Measurements from ENCODE around the gene MCC.
A peak's percentile ranks its signal among the peaks of the same experiment; 100 is the strongest.

MCC gene

DNA sequence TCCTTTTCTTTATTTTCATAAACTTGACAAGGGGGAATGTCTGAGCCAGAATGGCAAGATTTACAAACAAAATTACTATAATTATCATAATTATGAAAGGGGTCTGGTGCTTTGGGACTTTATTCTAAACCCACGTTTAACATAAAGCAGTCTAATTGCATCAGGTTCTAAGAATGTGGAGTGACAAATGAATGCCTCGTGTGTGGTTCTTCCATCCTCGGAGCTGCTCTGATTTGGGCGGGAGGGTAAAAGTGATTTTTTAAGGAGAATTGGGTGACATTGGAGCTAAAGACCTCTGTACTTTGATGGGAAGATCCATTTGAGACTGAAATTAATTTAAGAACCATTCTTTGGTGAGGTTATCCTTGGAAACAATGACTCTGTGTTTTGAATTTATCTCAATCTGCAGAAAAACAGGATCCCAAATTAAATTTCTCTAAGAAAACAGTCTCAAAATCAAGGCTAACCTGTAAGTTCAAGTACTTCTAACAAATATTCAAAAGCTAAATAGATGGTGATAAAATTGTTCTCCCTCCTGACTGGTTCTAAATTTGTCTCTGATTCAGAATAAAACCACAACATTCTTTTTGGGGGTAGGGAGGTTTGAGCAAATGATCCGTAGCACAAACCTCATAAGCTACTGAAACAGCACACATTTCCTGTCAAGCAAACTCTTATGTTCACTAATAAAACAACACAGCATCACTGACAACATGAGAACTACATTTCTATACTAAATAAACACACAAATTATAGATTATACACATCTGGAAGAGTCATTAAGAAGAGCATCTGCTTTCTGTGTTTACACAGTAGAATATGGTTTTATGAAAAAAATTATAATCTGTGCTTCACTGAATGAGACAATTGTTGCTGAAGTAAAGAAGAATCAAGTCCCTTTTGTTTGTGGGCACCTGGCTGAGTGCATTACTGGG, 426.1 kb downstream of the MCC start:
- no peak for TF ChIP-seq TAF1 (IDR thresholded peaks at IDR 0.05; ENCODE audit: borderline replicate concordance, insufficient read depth, low read length)

DNA sequence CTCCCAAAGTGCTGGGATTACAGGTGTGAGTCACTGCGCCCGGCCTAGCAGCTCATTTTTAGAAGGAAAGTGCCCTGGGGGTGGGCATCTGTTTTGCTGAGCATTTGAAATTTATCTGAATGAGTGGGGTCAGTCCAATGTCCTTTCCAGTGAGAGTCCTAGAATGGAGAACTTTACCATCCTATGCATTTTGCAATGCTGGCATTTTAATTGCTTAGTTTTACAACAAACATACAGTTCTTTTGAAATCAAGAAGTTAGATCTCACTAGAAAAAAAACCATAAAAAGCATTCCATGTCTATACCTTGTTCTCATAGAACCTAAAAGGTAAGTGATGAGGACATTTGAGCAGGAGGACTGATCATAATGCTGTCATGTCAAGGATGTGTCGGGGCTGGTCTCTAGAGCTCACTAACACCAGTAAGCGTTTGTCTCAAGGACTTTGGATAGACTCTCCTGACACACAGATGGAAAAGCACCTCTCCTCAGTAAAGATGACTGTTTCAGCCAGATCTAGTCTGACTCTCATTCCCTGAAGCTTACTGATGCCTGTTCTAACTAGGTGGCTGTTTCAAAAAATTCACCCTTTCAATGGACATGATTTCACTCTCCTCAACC, 427.7 kb downstream of the MCC start:
- TF ChIP-seq POLR2AphosphoS5 (IDR thresholded peaks at IDR 0.05; ENCODE audit: low read depth, low read length), result peak; percentile 49; the same call in 1 of the 2 replicates
- no peak for TF ChIP-seq SIN3A (IDR thresholded peaks at IDR 0.05; ENCODE audit: borderline replicate concordance, insufficient read depth, low read length)

DNA sequence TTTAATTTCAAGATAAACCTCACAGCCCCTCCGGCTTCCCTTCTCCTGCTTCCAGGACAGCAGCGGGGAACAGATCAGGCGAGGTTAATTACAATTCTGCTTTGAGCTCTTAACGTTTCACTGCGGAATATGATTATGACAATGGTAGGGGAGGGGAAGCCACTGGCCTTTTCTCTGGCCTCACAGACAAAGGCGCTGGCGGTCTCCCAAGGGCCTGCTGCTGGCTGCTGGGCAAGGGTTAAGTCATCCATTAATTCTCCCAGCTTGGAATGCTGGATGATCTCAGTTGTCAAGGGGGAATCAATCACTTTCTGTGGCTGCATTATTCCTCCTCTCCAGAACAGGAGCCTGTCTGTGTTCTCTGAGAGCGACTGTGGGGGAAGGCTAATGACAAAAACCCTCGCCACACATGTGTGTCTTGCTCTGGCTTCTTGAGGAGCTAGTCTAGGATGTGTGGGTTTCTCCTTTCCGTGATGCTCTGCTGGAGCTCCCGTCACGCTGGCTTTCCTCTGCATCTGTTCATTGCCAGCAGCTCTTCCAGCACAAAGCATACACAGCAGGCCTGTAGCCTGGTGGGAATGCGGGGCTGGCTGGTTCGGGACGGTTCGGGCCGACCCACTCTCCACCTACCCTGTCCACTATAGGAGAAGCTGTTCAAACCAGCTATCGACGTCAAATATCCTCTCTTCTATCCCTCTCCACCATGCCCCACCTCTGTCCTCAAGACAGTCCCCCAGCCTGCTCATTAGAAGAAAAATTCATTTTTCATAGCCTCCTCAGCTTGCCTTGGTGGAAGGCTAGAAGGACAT, 428.8 kb downstream of the MCC start:
- peak; percentile 2; the same call in 1 of the 2 replicates for TF ChIP-seq POLR2AphosphoS5 (IDR thresholded peaks at IDR 0.05; ENCODE audit: low read depth, low read length)
- no peak for TF ChIP-seq FOXP2 (optimal IDR thresholded peaks at IDR 0.05; ENCODE audit: borderline replicate concordance, extremely low read depth, extremely low read length, insufficient read depth)
- no peak for TF ChIP-seq SIN3A (IDR thresholded peaks at IDR 0.05; ENCODE audit: borderline replicate concordance, insufficient read depth, low read length)
- TF ChIP-seq, protein P1, sequence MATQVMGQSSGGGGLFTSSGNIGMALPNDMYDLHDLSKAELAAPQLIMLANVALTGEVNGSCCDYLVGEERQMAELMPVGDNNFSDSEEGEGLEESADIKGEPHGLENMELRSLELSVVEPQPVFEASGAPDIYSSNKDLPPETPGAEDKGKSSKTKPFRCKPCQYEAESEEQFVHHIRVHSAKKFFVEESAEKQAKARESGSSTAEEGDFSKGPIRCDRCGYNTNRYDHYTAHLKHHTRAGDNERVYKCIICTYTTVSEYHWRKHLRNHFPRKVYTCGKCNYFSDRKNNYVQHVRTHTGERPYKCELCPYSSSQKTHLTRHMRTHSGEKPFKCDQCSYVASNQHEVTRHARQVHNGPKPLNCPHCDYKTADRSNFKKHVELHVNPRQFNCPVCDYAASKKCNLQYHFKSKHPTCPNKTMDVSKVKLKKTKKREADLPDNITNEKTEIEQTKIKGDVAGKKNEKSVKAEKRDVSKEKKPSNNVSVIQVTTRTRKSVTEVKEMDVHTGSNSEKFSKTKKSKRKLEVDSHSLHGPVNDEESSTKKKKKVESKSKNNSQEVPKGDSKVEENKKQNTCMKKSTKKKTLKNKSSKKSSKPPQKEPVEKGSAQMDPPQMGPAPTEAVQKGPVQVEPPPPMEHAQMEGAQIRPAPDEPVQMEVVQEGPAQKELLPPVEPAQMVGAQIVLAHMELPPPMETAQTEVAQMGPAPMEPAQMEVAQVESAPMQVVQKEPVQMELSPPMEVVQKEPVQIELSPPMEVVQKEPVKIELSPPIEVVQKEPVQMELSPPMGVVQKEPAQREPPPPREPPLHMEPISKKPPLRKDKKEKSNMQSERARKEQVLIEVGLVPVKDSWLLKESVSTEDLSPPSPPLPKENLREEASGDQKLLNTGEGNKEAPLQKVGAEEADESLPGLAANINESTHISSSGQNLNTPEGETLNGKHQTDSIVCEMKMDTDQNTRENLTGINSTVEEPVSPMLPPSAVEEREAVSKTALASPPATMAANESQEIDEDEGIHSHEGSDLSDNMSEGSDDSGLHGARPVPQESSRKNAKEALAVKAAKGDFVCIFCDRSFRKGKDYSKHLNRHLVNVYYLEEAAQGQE (IDR thresholded peaks at IDR 0.05; ENCODE audit: insufficient read depth in 1 of 2, low read depth in 2 of 2, low read length in 2 of 2), result no peak
- no peak for TF ChIP-seq TAF1 (IDR thresholded peaks at IDR 0.05; ENCODE audit: borderline replicate concordance, insufficient read depth, low read length)

DNA sequence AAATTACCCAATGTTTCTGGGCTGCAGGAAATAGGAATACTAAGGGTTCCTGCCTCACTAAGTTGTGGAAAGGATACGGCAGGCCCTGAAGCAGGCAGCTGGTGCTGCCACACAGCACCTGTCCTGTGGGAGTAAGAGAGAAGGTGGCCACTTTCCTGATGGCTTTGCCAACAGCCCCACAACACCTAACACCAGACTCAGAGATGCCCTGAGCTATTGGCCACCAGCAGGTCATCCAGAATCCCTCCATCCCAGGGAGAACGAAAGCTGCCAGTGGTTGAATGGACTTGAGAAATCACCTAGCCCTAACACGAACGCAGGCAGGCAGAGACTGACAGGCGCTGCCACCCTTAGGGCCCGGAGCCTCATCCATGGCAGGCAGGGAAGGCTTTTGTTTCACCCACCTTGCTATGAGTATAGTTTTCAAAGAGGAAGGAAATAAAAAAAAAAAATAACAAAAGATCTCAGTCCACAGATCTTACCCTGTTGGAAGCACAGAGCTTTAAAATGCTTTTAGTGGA, 429.5 kb downstream of the MCC start:
- TF ChIP-seq POLR2AphosphoS5 (IDR thresholded peaks at IDR 0.05; ENCODE audit: low read depth, low read length) (0 out of 2 replicates have a peak, but pooled peaks have one; percentile 14), FOXP2 (optimal IDR thresholded peaks at IDR 0.05; ENCODE audit: borderline replicate concordance, extremely low read depth, extremely low read length, insufficient read depth) (no peak)

DNA sequence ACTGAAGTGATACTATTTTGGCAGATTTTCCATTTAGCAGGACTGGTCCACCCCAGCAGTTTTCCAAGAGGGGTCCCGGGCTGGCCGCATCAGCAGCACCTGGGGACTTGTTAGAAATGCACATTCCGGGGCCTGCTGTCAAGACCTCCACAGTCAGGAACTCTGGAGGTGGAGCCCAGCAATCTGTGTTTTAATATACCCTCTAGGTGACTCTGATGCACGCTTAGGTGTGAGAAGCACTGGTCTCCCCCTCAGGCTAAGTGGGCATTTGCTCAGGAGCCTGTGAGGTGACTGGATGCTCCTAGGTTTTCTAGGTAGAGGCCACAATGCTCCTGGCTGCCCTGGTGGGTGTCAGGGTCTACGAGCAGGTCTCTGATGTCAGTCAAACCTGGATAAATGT, 430.0 kb downstream of the MCC start:
- TF ChIP-seq POLR2AphosphoS5 (IDR thresholded peaks at IDR 0.05; ENCODE audit: low read depth, low read length), result no peak; the same call in 1 of the 2 replicates

DNA sequence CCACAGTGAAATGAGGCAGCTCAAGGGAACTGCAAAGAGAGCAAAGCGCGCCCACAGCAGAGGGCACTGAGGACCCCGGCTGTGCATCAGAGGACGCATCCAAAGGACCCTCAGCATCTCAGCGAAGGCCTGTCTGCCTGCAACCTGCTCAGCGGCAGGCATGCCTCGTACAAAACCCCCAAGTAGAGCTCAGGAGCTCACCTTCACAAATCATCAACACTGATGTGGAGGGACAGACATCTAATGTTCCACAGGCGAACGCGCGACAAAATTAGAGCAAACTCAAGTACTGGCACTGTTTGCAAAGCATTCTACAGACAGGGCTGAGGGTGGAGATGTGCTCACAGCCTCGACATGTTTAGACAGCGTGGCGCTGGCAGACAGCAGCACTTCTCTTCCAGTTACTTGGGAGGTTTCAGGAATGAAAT, 430.7 kb downstream of the MCC start:
- TF ChIP-seq FOXP2 (optimal IDR thresholded peaks at IDR 0.05; ENCODE audit: borderline replicate concordance, extremely low read depth, extremely low read length, insufficient read depth) (no peak), POLR2AphosphoS5 (IDR thresholded peaks at IDR 0.05; ENCODE audit: low read depth, low read length) (peak; percentile 2; the same call in 1 of the 2 replicates)

DNA sequence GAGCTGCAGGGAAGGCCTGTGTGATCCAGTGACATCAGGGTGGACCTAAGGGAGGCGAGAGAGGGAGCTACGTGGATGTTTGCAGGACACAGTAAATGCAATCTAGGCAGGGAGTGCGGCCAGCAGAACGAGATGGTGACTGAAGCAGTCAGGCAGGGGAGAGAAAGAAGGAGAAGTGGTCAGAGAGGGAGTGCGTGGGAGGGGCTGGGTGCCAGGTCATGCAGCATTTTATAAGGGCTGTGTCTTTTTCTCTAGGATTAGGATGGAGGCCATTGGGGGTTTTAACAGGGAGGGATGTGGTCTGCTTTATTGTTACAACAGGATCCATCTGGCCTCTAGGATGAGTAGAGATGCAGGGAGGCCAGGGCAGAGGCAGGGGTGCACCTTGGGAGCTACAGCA, 431.3 kb downstream of the MCC start:
- peak; percentile 59 for TF ChIP-seq POLR2AphosphoS5 (IDR thresholded peaks at IDR 0.05; ENCODE audit: low read depth, low read length)
- TF ChIP-seq TAF1 (IDR thresholded peaks at IDR 0.05; ENCODE audit: borderline replicate concordance, insufficient read depth, low read length), result no peak
- TF ChIP-seq FOXP2 (optimal IDR thresholded peaks at IDR 0.05; ENCODE audit: borderline replicate concordance, extremely low read depth, extremely low read length, insufficient read depth), result no peak

DNA sequence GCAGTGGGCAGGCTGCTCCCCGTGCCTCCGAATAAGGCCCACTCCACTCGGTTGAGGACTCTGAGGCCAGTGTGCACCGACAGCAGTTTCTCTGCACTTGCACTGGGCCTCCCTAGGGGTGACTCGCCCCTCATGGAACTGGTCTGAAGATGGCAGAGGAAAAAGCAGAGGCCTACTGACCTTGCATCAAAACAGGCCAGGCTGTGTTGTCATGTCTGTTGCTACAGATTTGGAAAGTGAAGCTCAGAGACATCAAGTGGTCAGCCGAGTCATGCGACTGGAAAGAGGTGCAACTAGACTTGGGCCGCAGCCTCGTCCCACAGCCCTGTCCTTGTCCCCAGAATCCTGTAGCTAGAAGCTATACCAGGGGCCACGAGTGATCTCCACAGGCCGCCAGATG, 433.4 kb downstream of the MCC start:
- TF ChIP-seq POLR2AphosphoS5 (IDR thresholded peaks at IDR 0.05; ENCODE audit: low read depth, low read length) (no peak), FOXP2 (optimal IDR thresholded peaks at IDR 0.05; ENCODE audit: borderline replicate concordance, extremely low read depth, extremely low read length, insufficient read depth) (no peak), SIN3A (IDR thresholded peaks at IDR 0.05; ENCODE audit: borderline replicate concordance, insufficient read depth, low read length) (no peak), TAF1 (IDR thresholded peaks at IDR 0.05; ENCODE audit: borderline replicate concordance, insufficient read depth, low read length) (no peak)
- TF ChIP-seq, protein P1 (IDR thresholded peaks at IDR 0.05; ENCODE audit: insufficient read depth in 1 of 2, low read depth in 2 of 2, low read length in 2 of 2), result no peak
